Panc1 (cell line): ENCODE measurements around the gene LNX1. TPM values are rescaled to one million over a fixed set of nuclear protein-coding genes. Genes with fewer than 3 reads are reported as not detected.

ENCODE experiments used
- ATAC-seq: fragments of 200-7000 bp; cut with Tn5 transposase; 2 replicates; pipeline ENCODE4 v1.9.1; 2020; ENCODE audit warnings: mild to moderate bottlenecking, moderate library complexity
- BruUV-seq: library from RNA; stranded (reverse); fragments of 400-500 nt; replicated peaks from 2 replicates; lab custom pipeline; 2021; lab: Mats Ljungman, UMichigan
- CTCF ChIA-PET: fragments of 300-600 bp; sonication (Branson Sonifier 250); formaldehyde crosslinking; loops from one replicate; lab custom pipeline; 2022; ENCODE audit warnings: antibody characterized with exemption; lab: Charles Lee
- POLR2A ChIA-PET: fragments of 300-600 bp; sonication (Branson Sonifier 250); formaldehyde crosslinking; loops from one replicate; lab custom pipeline; 2022; ENCODE audit warnings: antibody characterized with exemption; lab: Charles Lee
- DNase-seq: peaks from one replicate; pipeline ENCODE4 v3.0.0-alpha.2; 2010; ENCODE audit warnings: low read depth, low spot score
- H3K27ac ChIP-seq: 2 replicates; pipeline ENCODE4 v1.5.1; 2011; ENCODE audit warnings: mild to moderate bottlenecking, low read length, inconsistent platforms
- H3K27me3 ChIP-seq: fragments of 200-500 bp; sonication (Bioruptor generic); 2 replicates; pipeline ENCODE4 v1.6.0; 2014; ENCODE audit warnings: low read length, inconsistent platforms; ENCODE audit not compliant: control insufficient read depth, insufficient read depth
- H3K36me3 ChIP-seq: fragments of 200-500 bp; sonication (Bioruptor generic); 2 replicates; pipeline ENCODE4 v1.5.1; 2014; ENCODE audit warnings: inconsistent platforms, mild to moderate bottlenecking, low read length, moderate library complexity; ENCODE audit not compliant: control insufficient read depth, insufficient read depth
- H3K4me1 ChIP-seq: 2 replicates; pipeline ENCODE4 v1.5.1; 2011; ENCODE audit warnings: inconsistent platforms, mild to moderate bottlenecking, low read length, moderate library complexity; ENCODE audit not compliant: control insufficient read depth, insufficient read depth
- H3K4me3 ChIP-seq, 2 experiments: 2 replicates each; pipeline ENCODE4 v1.5.1; 2011 to 2012; ENCODE audit warnings: low read depth in 2 of 2, low read length in 2 of 2, mild to moderate bottlenecking in 2 of 2, inconsistent platforms in 1 of 2, moderate library complexity in 1 of 2
- H3K9me3 ChIP-seq: fragments of 200-500 bp; sonication (Bioruptor generic); 2 replicates; pipeline ENCODE4 v1.5.1; 2014; ENCODE audit warnings: low read depth, mild to moderate bottlenecking, inconsistent platforms, low read length, moderate library complexity; ENCODE audit not compliant: control insufficient read depth, insufficient read depth
- POLR2AphosphoS5 ChIP-seq: IDR thresholded peaks from 2 replicates; pipeline ENCODE4 v1.6.1; 2012; ENCODE audit warnings: mild to moderate bottlenecking, low read depth, low read length, moderate library complexity
- REST ChIP-seq, 2 experiments: IDR thresholded peaks; 2 replicates each; pipeline ENCODE4 v1.6.1; 2011 to 2012; ENCODE audit warnings: low read depth in 2 of 2, control low read depth in 1 of 2, low read length in 1 of 2, mild to moderate bottlenecking in 1 of 2, moderate library complexity in 1 of 2; ENCODE audit not compliant: insufficient read depth in 1 of 2
- SIN3A ChIP-seq: IDR thresholded peaks from 2 replicates; pipeline ENCODE4 v1.6.1; 2012; ENCODE audit warnings: low read depth, mild to moderate bottlenecking, low read length, moderate library complexity, borderline replicate concordance; ENCODE audit not compliant: insufficient read depth
- TCF7L2 ChIP-seq: IDR thresholded peaks from 2 replicates; pipeline ENCODE4 v1.6.1; 2011; ENCODE audit warnings: mild to moderate bottlenecking, low read depth, low read length, inconsistent platforms
- in situ Hi-C: cut with HindIII; loops from 2 replicates; pipeline ENCODE4 v1.10.0; 2016; ENCODE audit warnings: low sequenced_read_pairs, low pct_unique_long_range_greater_than_20kb
- intact Hi-C: fragments of 100-400 bp; cut with micrococcal nuclease; formaldehyde crosslinking; loops from one replicate; pipeline ENCODE4 v1.10.0; 2022; ENCODE audit not compliant: unreplicated experiment
- total RNA-seq: library from RNA; stranded (reverse); gene quantifications from one replicate; pipeline ENCODE4 v1.2.1, GENCODE V29; 2021; ENCODE audit not compliant: unreplicated experiment
- TF ChIP-seq, protein P1 (sequence below): fragments of 450-650 bp; IDR thresholded peaks from 2 replicates; pipeline ENCODE4 v1.5.1; 2017; ENCODE audit warnings: mild to moderate bottlenecking

Gene LNX1
- total RNA-seq, 1 experiment from 2014 or later, result 0.18 TPM

DNA sequence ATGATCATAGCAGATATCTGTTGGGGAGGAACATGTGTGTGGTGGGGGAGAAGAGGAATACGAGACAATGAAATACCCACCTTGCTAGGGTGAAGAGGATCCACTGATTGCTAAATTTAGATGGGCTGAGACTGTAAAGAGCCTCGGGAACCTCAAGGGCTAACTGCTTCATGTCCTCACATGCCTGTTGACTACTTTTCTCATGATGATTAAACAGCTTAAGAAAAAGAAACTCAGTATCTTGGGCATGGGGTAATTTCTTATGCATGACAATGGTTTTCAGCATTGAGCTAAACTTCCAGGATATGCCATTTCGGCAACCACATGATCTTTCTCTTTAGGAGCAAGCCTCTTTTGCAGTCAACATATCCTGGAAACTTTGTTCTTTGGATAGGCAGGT is 3.9 kb upstream of the LNX1 start:
- H3K27me3 ChIP-seq, result no peaks in the 10 kb centered on the region
- ChIA-PET POLR2A (no interaction called here), CTCF (no interaction called here)
- H3K4me1 ChIP-seq, result peaks cover 8% of the 10 kb centered on the region
- ATAC-seq, result no peak
- in situ Hi-C loops, result no loop called here
- H3K4me3 ChIP-seq, result no peak overlapping the region
- BruUV-seq, result no TSS peak
- no peaks in the 10 kb centered on the region for H3K9me3 ChIP-seq
- H3K27ac ChIP-seq, result no peak overlapping the region
- intact Hi-C loops, result no loop called here
- TF ChIP-seq POLR2AphosphoS5 (no peak), REST (IDR thresholded peaks at IDR 0.05; ENCODE audit: insufficient read depth in 1 of 2, low read depth in 2 of 2, low read length in 1 of 2) (no peak), TCF7L2 (no peak), SIN3A (no peak)
- TF ChIP-seq, protein P1, sequence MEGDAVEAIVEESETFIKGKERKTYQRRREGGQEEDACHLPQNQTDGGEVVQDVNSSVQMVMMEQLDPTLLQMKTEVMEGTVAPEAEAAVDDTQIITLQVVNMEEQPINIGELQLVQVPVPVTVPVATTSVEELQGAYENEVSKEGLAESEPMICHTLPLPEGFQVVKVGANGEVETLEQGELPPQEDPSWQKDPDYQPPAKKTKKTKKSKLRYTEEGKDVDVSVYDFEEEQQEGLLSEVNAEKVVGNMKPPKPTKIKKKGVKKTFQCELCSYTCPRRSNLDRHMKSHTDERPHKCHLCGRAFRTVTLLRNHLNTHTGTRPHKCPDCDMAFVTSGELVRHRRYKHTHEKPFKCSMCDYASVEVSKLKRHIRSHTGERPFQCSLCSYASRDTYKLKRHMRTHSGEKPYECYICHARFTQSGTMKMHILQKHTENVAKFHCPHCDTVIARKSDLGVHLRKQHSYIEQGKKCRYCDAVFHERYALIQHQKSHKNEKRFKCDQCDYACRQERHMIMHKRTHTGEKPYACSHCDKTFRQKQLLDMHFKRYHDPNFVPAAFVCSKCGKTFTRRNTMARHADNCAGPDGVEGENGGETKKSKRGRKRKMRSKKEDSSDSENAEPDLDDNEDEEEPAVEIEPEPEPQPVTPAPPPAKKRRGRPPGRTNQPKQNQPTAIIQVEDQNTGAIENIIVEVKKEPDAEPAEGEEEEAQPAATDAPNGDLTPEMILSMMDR, result no peak
- no peaks in the 10 kb centered on the region for H3K36me3 ChIP-seq
- DNase-seq, result no peak

DNA sequence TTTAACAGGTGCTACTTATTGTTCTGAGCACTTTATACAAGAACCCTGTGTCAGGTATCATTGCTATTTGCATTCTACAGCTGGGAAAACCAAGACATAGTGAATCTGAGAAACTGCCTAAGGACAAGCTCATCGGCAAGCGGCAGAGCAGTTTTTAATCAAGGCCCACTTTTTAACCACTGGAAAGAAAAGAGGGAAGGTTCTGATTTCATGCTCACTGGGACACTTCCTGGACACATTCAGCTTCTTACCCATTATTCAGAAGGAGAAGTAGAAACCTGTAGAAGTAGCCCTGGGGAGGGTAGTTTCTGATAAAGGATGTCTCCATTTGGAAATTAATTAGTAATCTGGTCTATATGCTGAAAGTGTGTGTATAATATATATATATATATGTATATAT is 2.5 kb upstream of the LNX1 start:
- H3K9me3 ChIP-seq, result no peaks in the 10 kb centered on the region
- no TSS peak for BruUV-seq
- in situ Hi-C loops, result no loop called here
- H3K4me3 ChIP-seq, result no peak overlapping the region
- H3K36me3 ChIP-seq, result no peaks in the 10 kb centered on the region
- ChIA-PET CTCF (no interaction called here), POLR2A (no interaction called here)
- ATAC-seq, result no peak
- no peak overlapping the region for H3K27ac ChIP-seq
- no peak for TF ChIP-seq SIN3A
- no peak for TF ChIP-seq REST (IDR thresholded peaks at IDR 0.05; ENCODE audit: insufficient read depth in 1 of 2, low read depth in 2 of 2, low read length in 1 of 2)
- no peak for TF ChIP-seq TCF7L2
- TF ChIP-seq, protein P1, result no peak
- TF ChIP-seq POLR2AphosphoS5, result no peak
- H3K4me1 ChIP-seq, result peaks cover 8% of the 10 kb centered on the region
- H3K27me3 ChIP-seq, result no peaks in the 10 kb centered on the region
- intact Hi-C loops, result no loop called here
- DNase-seq, result no peak
